ENCODE measurements around the gene DHRS7B.
A peak's percentile ranks its signal among the peaks of the same experiment; 100 is the strongest.

The DHRS7B gene

DNA sequence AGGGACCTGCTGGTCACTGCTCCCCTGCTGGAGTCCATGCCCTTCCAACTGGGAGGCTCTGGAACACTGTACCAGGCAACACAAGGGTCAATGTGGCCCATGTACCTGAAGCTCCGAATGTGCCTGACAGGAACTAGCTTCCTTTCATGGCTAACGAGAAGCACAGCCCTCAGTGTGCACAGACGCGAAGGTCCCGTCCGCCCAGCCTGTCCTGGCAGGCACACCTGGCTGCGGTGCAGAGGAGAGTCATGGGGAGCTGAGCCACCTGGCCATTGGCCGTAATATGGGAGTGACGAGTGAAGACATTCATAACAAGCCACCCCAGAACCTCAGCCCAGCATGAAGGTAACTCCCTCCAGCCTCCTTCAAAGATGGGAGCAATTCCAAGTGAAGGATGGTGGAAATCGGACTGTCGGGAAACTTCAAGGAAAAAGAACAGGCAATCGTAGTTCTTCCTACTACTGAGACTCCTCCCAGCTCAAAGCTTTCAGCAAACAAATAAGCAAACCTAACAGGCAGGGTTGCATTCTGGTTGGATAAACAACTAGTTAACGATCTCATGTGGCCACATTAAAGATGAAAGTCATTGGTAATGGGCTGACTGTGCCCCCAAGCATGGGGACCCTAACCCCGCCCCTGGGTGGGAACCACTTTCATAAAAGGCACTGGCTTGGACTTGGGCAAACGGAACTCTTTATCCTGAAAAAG, 74.0 kb downstream of the DHRS7B start:
- H3K27me3 ChIP-seq (ENCODE audit: insufficient read depth, low read length) = no peaks in the 10 kb centered on the region
- peaks cover 5% of the 10 kb centered on the region for H3K9me3 ChIP-seq (ENCODE audit: low read length)
- H3K4me1 ChIP-seq (ENCODE audit: insufficient read depth, low read length) = peaks cover 30% of the 10 kb centered on the region
- H3K4me3 ChIP-seq (ENCODE audit: low read length) = no peak overlapping the region
- H3K36me3 ChIP-seq (ENCODE audit: insufficient read depth, low read length) = peaks cover 27% of the 10 kb centered on the region
- H2AFZ ChIP-seq (ENCODE audit: low read depth, low read length) = no peak overlapping the region

DNA sequence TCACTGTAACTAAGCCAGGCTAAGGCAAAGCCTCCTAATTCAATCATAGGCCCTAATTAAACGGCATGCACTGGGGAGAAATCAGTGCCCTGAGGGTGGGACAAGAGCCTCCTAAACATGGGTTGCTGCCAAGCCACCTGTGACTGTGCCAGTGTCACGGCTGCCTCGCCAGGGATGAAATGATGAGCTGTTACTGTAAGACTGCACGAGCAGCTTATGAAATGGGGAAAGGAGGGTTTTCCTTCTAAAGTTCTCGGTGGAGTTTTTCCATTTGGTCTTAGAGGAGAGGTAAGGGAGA, 74.5 kb downstream of the DHRS7B start:
- Histone ChIP-seq H3K9me3 (ENCODE audit: low read length) (peaks cover 5% of the 10 kb centered on the region), H2AFZ (ENCODE audit: low read depth, low read length) (no peak overlapping the region), H3K4me3 (ENCODE audit: low read length) (no peak overlapping the region), H3K4me1 (ENCODE audit: insufficient read depth, low read length) (peaks cover 30% of the 10 kb centered on the region), H3K36me3 (ENCODE audit: insufficient read depth, low read length) (peaks cover 22% of the 10 kb centered on the region), H3K27me3 (ENCODE audit: insufficient read depth, low read length) (no peaks in the 10 kb centered on the region)

DNA sequence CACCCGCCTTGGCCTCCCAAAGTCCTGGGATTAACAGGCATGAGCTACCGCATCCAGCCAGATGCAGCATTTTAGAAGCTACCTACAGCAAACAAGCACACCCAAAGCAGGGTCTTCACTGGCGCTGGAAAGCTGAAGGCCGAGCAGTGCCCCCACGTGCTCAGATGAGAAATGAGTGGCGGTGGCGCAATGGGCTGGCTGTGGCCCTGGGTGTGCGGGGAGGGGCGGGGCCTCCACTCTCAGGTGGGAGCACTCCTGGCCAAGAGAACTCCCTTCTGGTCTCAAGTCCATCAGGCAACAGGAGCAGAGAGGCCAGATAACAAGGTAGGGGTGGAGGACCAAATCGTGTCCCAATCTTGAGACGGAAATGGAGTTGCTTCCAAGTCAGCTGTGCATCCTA, 75.1 kb downstream of the DHRS7B start:
- Histone ChIP-seq H3K9me3 (ENCODE audit: low read length) (peaks cover 5% of the 10 kb centered on the region), H3K4me3 (ENCODE audit: low read length) (no peak overlapping the region), H3K4me1 (ENCODE audit: insufficient read depth, low read length) (peaks cover 30% of the 10 kb centered on the region), H2AFZ (ENCODE audit: low read depth, low read length) (no peak overlapping the region), H3K27me3 (ENCODE audit: insufficient read depth, low read length) (no peaks in the 10 kb centered on the region), H3K36me3 (ENCODE audit: insufficient read depth, low read length) (peaks cover 20% of the 10 kb centered on the region)

DNA sequence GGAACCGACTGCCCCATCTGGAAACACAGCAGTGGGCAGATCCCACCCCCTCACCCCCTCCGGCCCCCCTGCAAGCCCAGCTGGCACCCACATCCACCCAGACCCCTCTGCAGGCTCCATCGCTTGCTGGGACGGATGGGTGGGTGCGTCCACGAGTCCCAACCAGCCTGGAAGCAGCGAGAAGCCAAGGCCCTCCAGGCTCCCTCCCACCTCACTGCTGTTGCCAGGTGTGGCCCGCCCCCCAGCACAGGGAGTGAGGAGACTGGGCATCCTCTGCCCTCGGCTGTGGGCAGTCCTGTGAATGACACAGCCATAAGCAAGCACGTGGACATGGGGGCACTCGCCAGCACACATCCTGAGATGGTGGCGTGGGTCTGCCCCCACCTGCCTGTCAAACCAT, 75.7 kb downstream of the DHRS7B start:
- Histone ChIP-seq H3K9me3 (ENCODE audit: low read length) (peaks cover 5% of the 10 kb centered on the region), H3K27me3 (ENCODE audit: insufficient read depth, low read length) (no peaks in the 10 kb centered on the region), H2AFZ (ENCODE audit: low read depth, low read length) (no peak overlapping the region), H3K4me1 (ENCODE audit: insufficient read depth, low read length) (peaks cover 30% of the 10 kb centered on the region), H3K4me3 (ENCODE audit: low read length) (no peak overlapping the region), H3K36me3 (ENCODE audit: insufficient read depth, low read length) (peaks cover 14% of the 10 kb centered on the region)

DNA sequence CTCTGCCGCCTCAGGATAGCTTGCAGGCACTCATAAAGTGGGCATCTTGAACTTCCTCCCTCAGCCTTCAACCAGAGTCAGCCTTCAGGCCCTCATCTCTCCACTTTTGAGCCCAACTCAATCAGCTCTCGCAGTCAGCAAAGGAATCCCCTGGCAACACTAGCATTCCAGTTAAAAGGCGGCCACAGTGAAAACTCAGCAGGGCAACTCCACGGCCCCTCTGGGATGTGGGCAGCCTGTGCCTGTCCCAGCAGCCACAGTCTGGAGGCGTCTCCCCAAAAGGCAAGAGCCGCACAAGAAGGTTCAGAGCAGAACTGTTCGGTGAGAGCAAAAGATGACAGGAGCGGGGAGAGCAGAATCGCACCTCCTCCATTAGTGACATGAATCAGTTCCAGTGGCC, 78.2 kb downstream of the DHRS7B start:
- no peaks in the 10 kb centered on the region for H3K9me3 ChIP-seq (ENCODE audit: low read length)
- H3K27me3 ChIP-seq (ENCODE audit: insufficient read depth, low read length) = no peaks in the 10 kb centered on the region
- no peak overlapping the region for H2AFZ ChIP-seq (ENCODE audit: low read depth, low read length)
- H3K4me1 ChIP-seq (ENCODE audit: insufficient read depth, low read length) = peaks cover 23% of the 10 kb centered on the region
- no peak overlapping the region for H3K4me3 ChIP-seq (ENCODE audit: low read length)
- H3K36me3 ChIP-seq (ENCODE audit: insufficient read depth, low read length) = peaks cover 18% of the 10 kb centered on the region

DNA sequence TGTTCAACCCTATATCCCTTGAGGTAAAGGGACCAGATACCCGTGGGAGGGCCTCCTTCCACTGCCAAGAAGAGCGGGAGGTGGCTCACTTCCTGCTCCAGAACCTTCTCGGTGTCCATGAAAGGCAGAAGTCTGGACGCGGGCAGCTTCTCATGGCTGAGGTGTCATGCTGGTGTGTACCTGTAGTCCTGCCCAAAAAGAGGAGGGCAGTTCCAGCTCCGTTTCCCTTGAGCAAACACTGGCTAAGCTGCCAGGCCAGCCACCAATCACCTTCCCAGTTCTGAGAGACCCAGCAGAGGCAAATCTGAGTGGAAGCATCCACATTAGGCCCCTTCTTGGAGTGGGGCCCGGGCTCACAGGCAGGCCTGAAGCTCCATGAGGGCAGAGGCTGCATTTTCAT, 81.6 kb downstream of the DHRS7B start:
- H2AFZ ChIP-seq (ENCODE audit: low read depth, low read length) = no peak overlapping the region
- no peak overlapping the region for H3K4me3 ChIP-seq (ENCODE audit: low read length)
- no peaks in the 10 kb centered on the region for H3K9me3 ChIP-seq (ENCODE audit: low read length)
- H3K36me3 ChIP-seq (ENCODE audit: insufficient read depth, low read length) = peaks cover 28% of the 10 kb centered on the region
- H3K4me1 ChIP-seq (ENCODE audit: insufficient read depth, low read length) = peaks cover 31% of the 10 kb centered on the region
- no peaks in the 10 kb centered on the region for H3K27me3 ChIP-seq (ENCODE audit: insufficient read depth, low read length)

DNA sequence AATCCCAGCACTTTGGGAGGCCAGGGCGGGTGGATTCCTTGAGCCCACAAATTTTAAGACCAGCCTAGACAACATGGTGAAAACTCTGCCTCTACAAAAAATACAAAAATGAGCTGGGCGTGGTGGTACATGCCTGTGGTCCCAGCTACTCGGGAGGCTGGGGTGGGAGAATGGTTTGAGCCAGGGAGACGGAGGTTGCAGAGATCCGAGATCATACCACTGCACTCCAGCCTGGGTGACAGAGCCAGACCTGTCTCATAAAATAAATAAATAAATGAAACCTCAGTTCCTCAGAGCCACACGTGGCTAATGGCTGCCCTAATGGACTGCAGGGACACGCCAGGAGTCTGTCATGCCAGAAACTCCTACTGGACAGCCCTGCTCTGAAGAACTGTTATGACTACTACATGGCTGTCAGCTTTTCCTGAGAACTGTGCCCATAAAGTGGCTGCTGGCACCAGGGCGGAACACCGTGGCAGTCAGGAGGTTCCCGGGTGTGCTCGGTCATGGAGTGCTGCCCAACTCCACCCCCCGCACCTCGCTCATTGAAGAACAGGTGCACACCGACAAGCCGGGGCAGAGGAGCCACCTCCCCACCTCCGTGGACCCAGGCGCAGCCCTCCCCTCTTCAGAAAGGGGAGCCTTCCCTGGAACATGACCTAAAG, 82.9 kb downstream of the DHRS7B start:
- H2AFZ ChIP-seq (ENCODE audit: low read depth, low read length) = no peak overlapping the region
- H3K4me3 ChIP-seq (ENCODE audit: low read length) = no peak overlapping the region
- H3K4me1 ChIP-seq (ENCODE audit: insufficient read depth, low read length) = peaks cover 28% of the 10 kb centered on the region
- H3K9me3 ChIP-seq (ENCODE audit: low read length) = no peaks in the 10 kb centered on the region
- H3K36me3 ChIP-seq (ENCODE audit: insufficient read depth, low read length) = peaks cover 28% of the 10 kb centered on the region
- no peaks in the 10 kb centered on the region for H3K27me3 ChIP-seq (ENCODE audit: insufficient read depth, low read length)

DNA sequence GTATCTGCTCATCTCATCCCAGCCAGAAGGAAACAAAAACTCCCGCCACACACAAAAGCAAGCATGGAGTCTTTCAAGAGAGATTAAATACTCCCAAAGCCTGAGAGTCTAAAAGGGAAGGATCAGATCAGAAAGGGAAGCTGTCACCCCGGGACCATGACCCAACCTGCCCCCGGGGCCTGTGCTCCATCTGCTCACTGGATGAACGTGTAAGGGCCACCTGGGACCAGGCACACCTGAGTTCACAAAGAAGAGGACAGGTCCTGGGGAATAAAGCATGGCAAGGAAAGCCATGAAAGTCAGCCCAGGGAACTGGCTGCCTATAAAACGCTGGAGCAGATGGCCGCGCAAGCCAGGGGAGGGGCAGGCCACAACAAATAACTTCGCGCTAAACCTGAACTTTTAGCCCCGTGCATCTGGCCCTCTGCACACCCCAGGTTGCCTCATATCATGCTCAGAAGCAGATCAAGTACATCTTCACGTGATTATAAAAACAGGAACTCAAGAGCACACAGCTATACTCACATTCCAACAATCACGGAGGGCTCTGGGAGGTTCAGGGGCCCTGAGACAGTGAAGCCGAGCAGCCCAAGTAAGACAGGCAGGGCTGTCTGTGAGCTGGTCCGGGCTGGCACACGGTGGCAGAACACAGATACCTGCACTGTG, 83.8 kb downstream of the DHRS7B start:
- Histone ChIP-seq H3K9me3 (ENCODE audit: low read length) (no peaks in the 10 kb centered on the region), H3K27me3 (ENCODE audit: insufficient read depth, low read length) (no peaks in the 10 kb centered on the region), H2AFZ (ENCODE audit: low read depth, low read length) (no peak overlapping the region), H3K36me3 (ENCODE audit: insufficient read depth, low read length) (peaks cover 28% of the 10 kb centered on the region), H3K4me3 (ENCODE audit: low read length) (no peak overlapping the region), H3K4me1 (ENCODE audit: insufficient read depth, low read length) (peaks cover 29% of the 10 kb centered on the region)

DNA sequence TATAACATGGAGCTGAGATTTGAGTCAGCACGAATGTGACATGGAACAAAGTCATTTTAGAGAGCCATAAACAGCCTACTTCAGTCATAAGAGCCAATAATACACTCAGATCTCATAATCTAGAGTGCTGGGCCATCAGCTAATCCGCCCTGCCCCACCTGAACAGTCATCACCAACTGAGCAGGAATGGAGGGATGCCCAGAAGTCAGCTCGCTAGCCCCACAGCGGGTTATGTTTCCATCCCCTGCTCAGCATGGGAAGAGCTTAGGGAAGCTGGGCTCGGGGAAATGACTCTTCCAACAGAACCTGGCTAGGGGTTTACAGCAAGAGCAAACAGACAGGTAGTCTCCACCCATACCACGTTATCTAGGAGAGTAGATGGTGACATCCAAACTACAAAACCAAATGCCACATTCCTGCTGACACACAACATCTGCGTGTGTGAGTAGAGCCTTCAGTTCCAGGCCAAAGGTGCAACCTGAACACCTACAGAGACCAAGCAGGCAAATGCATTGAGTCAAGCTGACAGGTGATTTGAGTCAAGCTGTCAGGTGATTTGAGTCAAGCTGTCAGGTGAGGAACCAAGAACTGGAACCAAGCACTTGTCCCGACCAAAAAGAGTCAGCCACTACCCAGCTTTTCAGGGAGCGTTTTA, 85.2 kb downstream of the DHRS7B start:
- H3K9me3 ChIP-seq (ENCODE audit: low read length) = no peaks in the 10 kb centered on the region
- peaks cover 28% of the 10 kb centered on the region for H3K36me3 ChIP-seq (ENCODE audit: insufficient read depth, low read length)
- no peak overlapping the region for H2AFZ ChIP-seq (ENCODE audit: low read depth, low read length)
- peak overlapping the region; percentile 65 for H3K4me3 ChIP-seq (ENCODE audit: low read length)
- H3K4me1 ChIP-seq (ENCODE audit: insufficient read depth, low read length) = peaks cover 29% of the 10 kb centered on the region
- H3K27me3 ChIP-seq (ENCODE audit: insufficient read depth, low read length) = no peaks in the 10 kb centered on the region

DNA sequence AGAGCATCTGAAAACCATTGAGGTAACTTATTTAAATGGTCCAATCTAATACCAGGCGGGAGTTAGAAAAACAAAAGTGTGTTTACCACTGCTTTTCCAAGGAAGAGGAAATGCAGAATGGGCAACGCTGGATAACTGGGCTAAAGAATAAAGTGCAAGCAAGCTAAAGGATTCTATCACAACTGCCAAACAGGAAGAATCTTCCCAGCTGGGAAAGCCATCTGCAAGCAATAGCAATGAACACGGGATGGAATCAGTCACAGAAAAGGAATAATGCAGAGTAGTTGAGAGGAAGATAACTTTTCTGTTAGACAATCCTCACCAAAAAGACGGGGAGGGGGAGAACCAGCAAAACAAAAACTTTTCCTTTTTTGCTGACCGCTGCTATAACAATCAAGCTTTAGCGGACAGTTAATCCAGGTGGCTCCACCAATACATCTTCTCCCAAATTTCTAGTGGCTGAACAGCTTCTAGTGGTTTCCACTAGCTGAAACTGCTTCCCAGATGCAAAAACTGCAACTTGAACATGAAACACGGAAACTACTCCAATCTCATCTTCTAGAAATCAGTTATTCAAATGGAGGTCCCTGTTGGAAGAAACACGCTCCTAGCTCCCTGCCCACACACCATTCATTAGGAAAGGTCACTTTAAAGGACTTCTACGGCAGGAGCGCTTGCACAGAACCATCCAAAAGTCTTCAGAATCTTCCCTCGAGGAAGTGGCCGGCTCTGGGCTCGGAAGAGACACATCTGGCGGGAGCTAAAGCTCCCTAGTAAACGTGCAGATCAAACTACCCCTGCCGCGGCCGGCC, 86.3 kb downstream of the DHRS7B start:
- peak overlapping the region; percentile 55 for H2AFZ ChIP-seq (ENCODE audit: low read depth, low read length)
- no peaks in the 10 kb centered on the region for H3K27me3 ChIP-seq (ENCODE audit: insufficient read depth, low read length)
- H3K36me3 ChIP-seq (ENCODE audit: insufficient read depth, low read length) = peaks cover 28% of the 10 kb centered on the region
- peaks cover 29% of the 10 kb centered on the region for H3K4me1 ChIP-seq (ENCODE audit: insufficient read depth, low read length)
- peak overlapping the region; percentile 65 for H3K4me3 ChIP-seq (ENCODE audit: low read length)
- H3K9me3 ChIP-seq (ENCODE audit: low read length) = no peaks in the 10 kb centered on the region

DNA sequence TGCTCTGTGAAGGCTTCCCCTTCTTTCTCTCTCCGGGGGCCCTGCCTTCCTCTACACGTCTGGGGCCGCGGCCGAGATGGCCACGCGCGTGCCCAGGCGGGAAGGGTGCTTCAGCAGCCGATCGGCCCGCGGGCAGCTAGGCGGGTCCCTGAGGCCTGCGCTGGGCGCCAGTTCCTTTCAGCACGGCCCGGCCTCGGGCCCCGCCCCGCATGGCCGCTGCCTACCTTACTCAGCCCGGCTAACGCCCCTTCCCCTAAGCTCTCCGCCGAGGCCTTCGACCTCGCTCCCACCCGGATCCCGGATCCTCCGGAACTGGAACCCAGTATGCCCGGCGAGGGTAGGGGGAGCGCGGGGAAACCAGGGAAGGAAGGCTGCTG, 86.9 kb downstream of the DHRS7B start:
- Histone ChIP-seq H3K27me3 (ENCODE audit: insufficient read depth, low read length) (no peaks in the 10 kb centered on the region), H2AFZ (ENCODE audit: low read depth, low read length) (peak overlapping the region; percentile 55), H3K36me3 (ENCODE audit: insufficient read depth, low read length) (peaks cover 23% of the 10 kb centered on the region), H3K4me3 (ENCODE audit: low read length) (peak overlapping the region; percentile 65), H3K9me3 (ENCODE audit: low read length) (no peaks in the 10 kb centered on the region), H3K4me1 (ENCODE audit: insufficient read depth, low read length) (peaks cover 29% of the 10 kb centered on the region)

DNA sequence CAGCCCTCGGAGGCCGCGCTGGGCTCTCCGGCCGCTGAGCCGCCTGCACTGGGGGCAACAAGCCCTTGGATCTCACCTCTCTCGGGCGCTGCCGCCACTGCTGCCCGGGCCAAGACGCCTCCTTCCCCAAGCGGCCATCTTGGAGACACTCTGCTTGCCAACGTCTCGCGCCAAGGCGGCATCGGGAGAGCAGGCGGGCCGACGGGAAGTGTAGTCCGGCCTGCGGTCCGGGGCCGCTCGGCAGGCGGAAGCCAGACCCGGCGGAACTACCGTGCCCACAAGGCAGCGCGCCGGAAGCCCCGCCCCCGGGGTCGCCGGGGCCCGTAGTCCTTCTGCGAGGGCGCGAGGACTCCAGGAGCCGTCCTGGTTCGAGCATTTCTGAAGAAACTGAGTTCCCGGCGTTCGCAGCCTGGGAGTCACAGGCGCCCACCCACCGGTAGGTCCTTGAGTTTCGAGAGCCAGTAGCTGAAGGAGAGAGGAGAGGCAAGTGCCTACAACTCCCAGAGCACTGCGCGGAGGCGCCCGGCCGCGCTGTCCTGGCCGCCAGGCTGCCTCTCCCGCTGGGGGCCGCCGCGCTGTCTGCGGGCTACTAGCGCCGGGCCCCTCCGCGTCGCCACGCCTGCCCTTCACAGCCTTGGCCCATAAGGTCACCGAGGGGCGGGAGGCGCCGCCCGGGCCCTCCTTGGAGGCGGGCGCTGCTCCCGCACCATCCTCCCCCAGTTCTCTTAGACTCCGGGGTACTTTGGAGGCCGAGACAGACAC, 87.4 kb downstream of the DHRS7B start, which contains the start of gene TMEM11:
Gene TMEM11 (minus strand): TSS at position 147 of the 762 bp plus-strand sequence. CDS start 9 bp downstream, at position 138.
- no peaks in the 10 kb centered on the region for H3K27me3 ChIP-seq (ENCODE audit: insufficient read depth, low read length)
- H2AFZ ChIP-seq (ENCODE audit: low read depth, low read length) = peak within 1 kb of the TSS; percentile 55
- no peaks in the 10 kb centered on the region for H3K9me3 ChIP-seq (ENCODE audit: low read length)
- H3K4me1 ChIP-seq (ENCODE audit: insufficient read depth, low read length) = peaks cover 29% of the 10 kb centered on the region
- H3K36me3 ChIP-seq (ENCODE audit: insufficient read depth, low read length) = peaks cover 17% of the 10 kb centered on the region
- H3K4me3 ChIP-seq (ENCODE audit: low read length) = peak within 1 kb of the TSS; percentile 65

Data from neuron (in vitro differentiated cells).